Measurements from ENCODE around the gene HINFP.

Gene HINFP

GRCh38 chr11:119144825-119145486, 23.6 kb downstream of the HINFP start:
- TF ChIP-seq CTCF (IDR thresholded peaks at IDR 0.05; ENCODE audit: control extremely low read depth, extremely low read depth, low read depth, missing control alignments) = peak; percentile 61
- CTCF ChIA-PET = interaction anchor here (0.7 to 6.3 kb wide), 20 partner anchors 10 to 192 kb away, joined by 3 to 53 read pairs (median 5); partner anchors contain the start of genes HINFP and NLRX1
- POLR2A ChIA-PET = no interaction called here

GRCh38 chr11:119145551-119145950, 24.2 kb downstream of the HINFP start:
- ChIA-PET CTCF (interaction anchor here (0.7 to 6.3 kb wide), 19 partner anchors 10 to 192 kb away, joined by 3 to 53 read pairs (median 5); partner anchors contain the start of genes HINFP and NLRX1), POLR2A (no interaction called here)
- DNase-seq (ENCODE audit: extremely low spot score) = no peak
- no peak for TF ChIP-seq CTCF (IDR thresholded peaks at IDR 0.05; ENCODE audit: control extremely low read depth, extremely low read depth, low read depth, missing control alignments)

More at GRCh38 chr11:119144825-119145486, 23.6 kb downstream of the HINFP start:
- peak; percentile 82 for DNase-seq (ENCODE audit: extremely low spot score)

- ChIA-PET POLR2A (no interaction called here), CTCF (interaction anchor here (1.4 to 6.3 kb wide), 4 partner anchors 7 to 175 kb away, joined by 4 to 53 read pairs (median 5); no protein-coding TSS in a partner anchor)
- TF ChIP-seq CTCF (IDR thresholded peaks at IDR 0.05; ENCODE audit: control extremely low read depth, extremely low read depth, low read depth, missing control alignments) = no peak
- DNase-seq (ENCODE audit: extremely low spot score) = no peak
Measured at GRCh38 chr11:119147604-119148333, 26.4 kb downstream of the HINFP start.

GRCh38 chr11:119148720-119149017, 27.3 kb downstream of the HINFP start:
- no peak for DNase-seq (ENCODE audit: extremely low spot score)
- ChIA-PET POLR2A (no interaction called here), CTCF (interaction anchor here (0.9 to 2.3 kb wide), 4 partner anchors 47 to 174 kb away, joined by 3 to 9 read pairs (median 5); no protein-coding TSS in a partner anchor)

GRCh38 chr11:119149018-119149785, 27.8 kb downstream of the HINFP start, which contains the start of gene ABCG4:
ABCG4 (plus strand) TSS chr11:119149052; CDS start chr11:119149966, 914 bp downstream.
- ChIA-PET CTCF (interaction anchor here (0.8 to 2.3 kb wide), 4 partner anchors 42 to 174 kb away, joined by 3 to 9 read pairs (median 4); no protein-coding TSS in a partner anchor), POLR2A (no interaction called here)
- DNase-seq (ENCODE audit: extremely low spot score) = no peak
- TF ChIP-seq CTCF (IDR thresholded peaks at IDR 0.05; ENCODE audit: control extremely low read depth, extremely low read depth, low read depth, missing control alignments) = no peak

More at GRCh38 chr11:119148720-119149017, 27.3 kb downstream of the HINFP start:
- no peak for TF ChIP-seq CTCF (IDR thresholded peaks at IDR 0.05; ENCODE audit: control extremely low read depth, extremely low read depth, low read depth, missing control alignments)

- CTCF ChIA-PET = interaction anchor here (0.8 to 8.9 kb wide), 4 partner anchors 20 to 46 kb away, joined by 3 to 45 read pairs (median 6); partner anchors contain the start of gene NLRX1
- no peak for DNase-seq (ENCODE audit: extremely low spot score)
- POLR2A ChIA-PET = no interaction called here
- TF ChIP-seq CTCF (IDR thresholded peaks at IDR 0.05; ENCODE audit: control extremely low read depth, extremely low read depth, low read depth, missing control alignments) = no peak
Measured at GRCh38 chr11:119149786-119150275, 28.5 kb downstream of the HINFP start.
